Measurements from ENCODE around the gene HINT2. TPM values are rescaled to one million over a fixed set of nuclear protein-coding genes. Genes with fewer than 3 reads are reported as not detected.

The HINT2 gene
- total and polyA plus RNA-seq, 2 donors (not counting 1 experiment from before 2014, with no cell fraction given): 31.9 to 33.6 TPM

DNA sequence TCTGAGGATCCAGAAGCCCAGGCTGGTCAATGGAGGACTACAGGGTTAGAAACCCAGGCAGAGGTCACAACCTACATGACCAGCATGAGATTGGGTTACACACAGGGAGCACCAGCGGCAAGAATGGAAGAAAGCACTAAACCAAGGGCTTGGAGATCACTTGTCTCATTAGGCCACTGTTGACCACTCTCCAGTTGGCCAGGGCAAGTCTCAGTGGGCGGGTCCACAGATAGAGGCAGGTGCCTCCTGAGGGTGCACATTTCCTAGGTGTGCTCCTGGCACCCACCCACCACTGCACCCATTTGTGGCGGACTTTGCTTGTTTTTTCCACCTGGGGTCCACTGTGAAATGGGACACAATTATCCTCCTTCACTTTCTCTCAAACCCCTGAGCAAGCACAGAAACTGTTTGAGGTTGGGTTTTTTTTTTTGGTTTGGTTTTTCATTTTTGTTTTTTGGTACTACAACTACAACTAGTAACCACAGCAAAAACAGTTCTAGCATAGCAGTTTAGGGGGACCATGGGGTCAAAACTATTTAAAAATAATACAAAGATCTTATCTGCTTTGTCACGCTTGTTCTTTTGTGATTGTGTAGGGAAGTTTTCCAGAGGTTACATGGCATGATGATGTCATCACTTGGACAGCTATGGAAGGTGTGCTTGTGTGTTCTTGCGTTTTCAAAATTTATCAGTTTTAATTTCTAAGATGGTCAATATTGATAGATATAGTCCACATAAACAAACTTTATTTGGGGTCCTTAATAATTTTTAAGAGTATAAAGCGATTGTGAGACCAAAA is 17.3 kb downstream of the HINT2 start:
- H3K27ac Mint-ChIP-seq: no peak overlapping the region
- no peaks in the 10 kb centered on the region for H3K4me1 Mint-ChIP-seq
- Histone ChIP-seq H3K79me2 (ENCODE audit: control insufficient read depth, insufficient read depth, low read length) (no peaks in the 10 kb centered on the region), H3K4me3 (ENCODE audit: control extremely low read depth in 1 of 5, extremely low read depth in 1 of 5, insufficient read depth in 1 of 5, low read depth in 2 of 5, low read length in 4 of 5) (no peak overlapping the region), H3K27ac (ENCODE audit: low read length in 2 of 2) (no peak overlapping the region), H3K4me1 (ENCODE audit: control insufficient read depth in 2 of 2, insufficient read depth in 2 of 2, low read length in 2 of 2) (no peaks in the 10 kb centered on the region), H3K4me2 (replicated peaks; ENCODE audit: low read depth, low read length, poor library complexity, severe bottlenecking) (no peak overlapping the region), H2AFZ (ENCODE audit: insufficient read depth, low read depth, low read length, poor library complexity, severe bottlenecking) (no peak overlapping the region), H3K36me3 (replicated peaks in 1 of 2; ENCODE audit: control extremely low read depth in 1 of 2, control insufficient read depth in 1 of 2, extremely low read depth in 1 of 2, insufficient read depth in 2 of 2, low read length in 1 of 2) (peaks cover 0 to 3% of the 10 kb centered on the region in 2 experiments), H3K27me3 (replicated peaks in 1 of 4; ENCODE audit: control extremely low read depth in 1 of 4, control insufficient read depth in 3 of 4, insufficient read depth in 4 of 4, low read length in 3 of 4) (no peaks in the 10 kb centered on the region), H3K9ac (ENCODE audit: low read length) (no peak overlapping the region), H4K20me1 (ENCODE audit: control insufficient read depth, insufficient read depth, low read length, poor library complexity, severe bottlenecking) (no peaks in the 10 kb centered on the region), H3K9me3 (ENCODE audit: control extremely low read depth in 1 of 3, control insufficient read depth in 2 of 3, insufficient read depth in 1 of 3, low read length in 2 of 3) (no peaks in the 10 kb centered on the region)
- no peaks in the 10 kb centered on the region for H3K9me3 Mint-ChIP-seq (ENCODE audit: insufficient read depth)
- intact Hi-C loops (cut with micrococcal nuclease): no loop called here
- no peaks in the 10 kb centered on the region for H3K27me3 Mint-ChIP-seq
- WGBS (ENCODE audit: insufficient coverage): 98% methylated on average over 2 of the region's 6 CpGs
- TF ChIP-seq EZH2 (IDR thresholded peaks at IDR 0.05; ENCODE audit: borderline replicate concordance, insufficient read depth, low read depth, low read length, poor library complexity, severe bottlenecking): no peak
- TF ChIP-seq, protein P1, sequence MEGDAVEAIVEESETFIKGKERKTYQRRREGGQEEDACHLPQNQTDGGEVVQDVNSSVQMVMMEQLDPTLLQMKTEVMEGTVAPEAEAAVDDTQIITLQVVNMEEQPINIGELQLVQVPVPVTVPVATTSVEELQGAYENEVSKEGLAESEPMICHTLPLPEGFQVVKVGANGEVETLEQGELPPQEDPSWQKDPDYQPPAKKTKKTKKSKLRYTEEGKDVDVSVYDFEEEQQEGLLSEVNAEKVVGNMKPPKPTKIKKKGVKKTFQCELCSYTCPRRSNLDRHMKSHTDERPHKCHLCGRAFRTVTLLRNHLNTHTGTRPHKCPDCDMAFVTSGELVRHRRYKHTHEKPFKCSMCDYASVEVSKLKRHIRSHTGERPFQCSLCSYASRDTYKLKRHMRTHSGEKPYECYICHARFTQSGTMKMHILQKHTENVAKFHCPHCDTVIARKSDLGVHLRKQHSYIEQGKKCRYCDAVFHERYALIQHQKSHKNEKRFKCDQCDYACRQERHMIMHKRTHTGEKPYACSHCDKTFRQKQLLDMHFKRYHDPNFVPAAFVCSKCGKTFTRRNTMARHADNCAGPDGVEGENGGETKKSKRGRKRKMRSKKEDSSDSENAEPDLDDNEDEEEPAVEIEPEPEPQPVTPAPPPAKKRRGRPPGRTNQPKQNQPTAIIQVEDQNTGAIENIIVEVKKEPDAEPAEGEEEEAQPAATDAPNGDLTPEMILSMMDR (IDR thresholded peaks at IDR 0.05): no peak
- ATAC-seq (ENCODE audit: low read depth) (no peak), DNase-seq (no peak)
- ChIA-PET POLR2A (interaction anchor here (0.6 kb wide), 1 partner anchor 691 kb away, joined by 3 read pairs; no protein-coding TSS in a partner anchor), CTCF (interaction anchor here (1.4 to 2.3 kb wide), 3 partner anchors 29 to 84 kb away, joined by 4 to 9 read pairs (median 6); no protein-coding TSS in a partner anchor)
- no peak overlapping the region for H3K4me3 Mint-ChIP-seq

DNA sequence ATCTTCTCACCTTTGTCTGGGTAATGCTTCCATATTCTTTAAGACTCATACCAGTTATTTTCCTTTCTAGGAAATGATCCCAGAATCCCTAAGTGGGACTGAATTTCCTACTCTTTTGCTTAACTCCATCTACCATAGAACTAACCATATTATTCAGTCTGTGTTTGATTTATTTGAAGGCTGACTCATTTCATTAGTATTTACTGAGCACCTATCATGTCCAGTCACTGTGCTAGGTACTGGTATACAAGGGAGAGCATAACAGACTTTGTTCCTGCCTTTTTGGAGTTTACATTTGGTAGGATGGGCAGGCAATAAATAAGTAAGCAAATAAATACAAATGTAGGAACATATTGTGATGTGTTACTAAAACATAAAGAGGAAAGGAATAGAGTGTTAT is 19.1 kb downstream of the HINT2 start:
- Mint-ChIP-seq H3K27ac (no peak overlapping the region), H3K9me3 (ENCODE audit: insufficient read depth) (no peaks in the 10 kb centered on the region), H3K27me3 (no peaks in the 10 kb centered on the region), H3K4me3 (no peak overlapping the region), H3K4me1 (peaks cover 3% of the 10 kb centered on the region)
- no peak overlapping the region for H3K4me2 ChIP-seq (replicated peaks; ENCODE audit: low read depth, low read length, poor library complexity, severe bottlenecking)
- ATAC-seq (ENCODE audit: low read depth) (no peak), DNase-seq (no peak)
- no peak overlapping the region for H3K9ac ChIP-seq (ENCODE audit: low read length)
- H3K79me2 ChIP-seq (ENCODE audit: control insufficient read depth, insufficient read depth, low read length): peaks cover 2% of the 10 kb centered on the region
- ChIA-PET CTCF (interaction anchor here (2.0 kb wide), 1 partner anchor 86 kb away, joined by 6 read pairs; no protein-coding TSS in a partner anchor), POLR2A (interaction anchor here (0.6 kb wide), 1 partner anchor 1967 kb away, joined by 3 read pairs; no protein-coding TSS in a partner anchor)
- H3K4me3 ChIP-seq (ENCODE audit: control extremely low read depth in 1 of 5, extremely low read depth in 1 of 5, insufficient read depth in 1 of 5, low read depth in 2 of 5, low read length in 4 of 5): no peak overlapping the region
- no peak overlapping the region for H2AFZ ChIP-seq (ENCODE audit: insufficient read depth, low read depth, low read length, poor library complexity, severe bottlenecking)
- TF ChIP-seq, protein P1 (IDR thresholded peaks at IDR 0.05): no peak
- no peak for TF ChIP-seq EZH2 (IDR thresholded peaks at IDR 0.05; ENCODE audit: borderline replicate concordance, insufficient read depth, low read depth, low read length, poor library complexity, severe bottlenecking)
- H3K27ac ChIP-seq (ENCODE audit: low read length in 2 of 2): no peak overlapping the region
- peaks cover 0 to 5% of the 10 kb centered on the region in 2 donors for H3K4me1 ChIP-seq (ENCODE audit: control insufficient read depth in 2 of 2, insufficient read depth in 2 of 2, low read length in 2 of 2)
- peaks cover 0 to 4% (median 1%) of the 10 kb centered on the region in 4 experiments for H3K27me3 ChIP-seq (replicated peaks in 1 of 4; ENCODE audit: control extremely low read depth in 1 of 4, control insufficient read depth in 3 of 4, insufficient read depth in 4 of 4, low read length in 3 of 4)
- no peaks in the 10 kb centered on the region for H3K9me3 ChIP-seq (ENCODE audit: control extremely low read depth in 1 of 3, control insufficient read depth in 2 of 3, insufficient read depth in 1 of 3, low read length in 2 of 3)
- H3K36me3 ChIP-seq (replicated peaks in 1 of 2; ENCODE audit: control extremely low read depth in 1 of 2, control insufficient read depth in 1 of 2, extremely low read depth in 1 of 2, insufficient read depth in 2 of 2, low read length in 1 of 2): peaks cover 0 to 3% of the 10 kb centered on the region in 2 experiments
- peaks cover 6% of the 10 kb centered on the region for H4K20me1 ChIP-seq (ENCODE audit: control insufficient read depth, insufficient read depth, low read length, poor library complexity, severe bottlenecking)
- intact Hi-C loops (cut with micrococcal nuclease): no loop called here

All from B cell (primary cell).